Stimulated activated CD4-positive, alpha-beta T cell treated with anti-CD3 and anti-CD28 coated beads, Interleukin-15, amount 100 ng/mL, for 1 hour (primary cell): ENCODE results near the gene C1orf146.
"Not testable (repeated sequence)": the region's sequence is repeated elsewhere in the genome, so short reads cannot be mapped to it uniquely, and the experiment has no call there.

ENCODE experiments used
- DNase-seq, 2 donors: peaks; one replicate each; pipeline ENCODE4 v3.0.0-alpha.2; 2020; ENCODE audit warnings: low read depth in 1 of 2, low spot score in 1 of 2

C1orf146 gene

DNA sequence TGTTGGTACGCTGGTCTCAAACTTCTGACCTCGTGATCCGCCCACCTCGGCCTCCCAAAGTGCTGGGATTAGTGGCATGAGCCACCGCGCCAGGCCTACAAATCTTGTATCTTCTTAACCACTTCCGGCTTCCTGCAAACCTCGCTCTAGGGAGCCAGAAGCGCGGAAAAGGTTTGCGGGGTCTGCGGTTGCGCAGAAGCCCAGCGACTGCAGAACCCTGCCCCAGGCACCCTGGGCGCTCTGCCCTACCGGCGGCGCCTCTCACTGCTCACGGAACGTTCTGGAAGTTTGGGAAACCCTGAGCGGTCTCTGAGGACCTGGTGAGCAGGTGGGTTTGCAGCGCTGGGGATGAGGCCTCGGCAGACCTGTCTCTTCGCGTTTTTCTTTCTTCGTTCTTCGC is at the start of gene C1orf146:
Gene C1orf146, plus strand, starts transcription at position 195 of the 400 bp plus-strand sequence. CDS start 13,506 bp downstream, outside the sequence.
- DNase-seq = no peak

DNA sequence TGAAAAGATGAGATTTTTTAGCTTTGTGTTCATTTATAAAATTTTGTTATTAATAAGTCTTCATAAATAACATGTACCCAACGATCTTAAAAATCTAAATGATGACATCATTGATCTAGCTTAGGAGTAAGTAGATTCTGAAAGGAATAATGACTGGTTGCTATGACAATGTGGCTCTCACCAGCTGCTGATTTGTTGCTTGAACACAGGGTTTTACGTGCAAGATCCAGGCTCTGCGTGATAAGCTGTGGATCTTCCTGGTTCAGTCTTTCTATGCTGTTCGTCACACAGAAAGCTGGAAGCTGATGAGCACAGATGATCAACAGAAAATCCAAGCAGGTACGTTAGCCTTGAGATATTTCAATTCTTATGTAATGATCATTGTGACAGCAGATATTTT is 49.1 kb upstream of the C1orf146 start:
- no peak for DNase-seq

- DNase-seq = no peak
These were observed 48.3 kb upstream of the C1orf146 start for GRCh38 chr1:92169214-92170005.

- DNase-seq = no peak
These were observed 33.1 kb upstream of the C1orf146 start for GRCh38 chr1:92184632-92185031.

DNA sequence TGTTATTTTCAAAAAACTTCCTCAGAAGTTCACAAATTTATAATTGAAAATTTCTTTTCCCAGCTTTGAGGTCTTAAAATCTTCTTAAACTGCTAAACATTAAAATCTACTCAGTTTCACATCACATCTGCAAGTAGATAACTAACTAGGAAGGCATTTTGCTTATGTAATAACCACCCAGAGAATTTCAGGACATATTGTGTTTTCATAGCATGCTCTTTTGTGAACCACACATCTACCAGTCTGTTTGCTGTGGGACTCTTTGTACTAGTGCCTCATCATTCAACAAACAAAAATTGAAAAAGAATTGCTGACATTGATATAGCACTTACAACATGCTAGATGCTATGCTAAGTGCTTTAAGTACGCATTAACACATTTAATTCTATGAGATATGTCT is 31.6 kb upstream of the C1orf146 start:
- DNase-seq = no peak

GRCh38 chr1:92188436-92189255 is 29.1 kb upstream of the C1orf146 start:
- DNase-seq = no peak

DNA sequence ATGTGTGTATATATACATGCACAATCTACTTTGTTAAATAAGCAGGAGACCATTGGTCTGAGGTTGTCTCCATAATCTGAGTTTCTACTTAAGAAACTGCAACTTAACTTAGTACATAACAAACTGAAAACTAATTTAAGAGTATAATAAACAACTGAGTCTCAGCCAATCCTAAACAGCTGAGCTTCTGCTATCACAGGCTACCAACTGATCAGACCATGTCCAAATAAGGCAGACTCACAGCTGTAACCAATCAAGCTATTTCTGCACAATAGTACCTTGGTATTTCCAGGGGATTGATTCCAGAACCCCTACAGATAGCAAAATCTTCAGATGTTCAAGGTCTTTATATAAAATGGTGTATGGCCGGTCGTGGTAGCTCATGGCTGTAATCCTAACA is 26.0 kb upstream of the C1orf146 start:
- no peak for DNase-seq

DNA sequence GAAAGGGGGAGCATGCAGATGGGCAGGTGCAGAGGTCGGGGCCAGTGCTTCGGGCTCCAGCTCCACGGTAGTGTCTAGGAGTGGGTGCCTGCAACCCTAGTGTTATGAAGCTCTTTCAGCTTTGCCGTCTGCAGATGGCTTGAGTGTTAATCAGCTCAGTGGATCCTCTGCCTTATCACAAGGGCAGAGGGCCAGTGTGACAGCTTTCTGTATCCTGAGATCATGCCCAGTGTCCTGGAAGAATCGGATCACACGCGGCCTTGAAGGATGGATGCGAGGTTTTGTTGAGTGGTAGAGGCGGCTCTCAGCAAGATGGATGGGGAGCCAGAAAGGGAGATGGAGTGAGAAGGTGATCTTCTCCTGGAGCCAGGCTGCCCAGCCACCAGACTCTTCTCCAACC is 25.5 kb upstream of the C1orf146 start:
- DNase-seq = no peak

DNA sequence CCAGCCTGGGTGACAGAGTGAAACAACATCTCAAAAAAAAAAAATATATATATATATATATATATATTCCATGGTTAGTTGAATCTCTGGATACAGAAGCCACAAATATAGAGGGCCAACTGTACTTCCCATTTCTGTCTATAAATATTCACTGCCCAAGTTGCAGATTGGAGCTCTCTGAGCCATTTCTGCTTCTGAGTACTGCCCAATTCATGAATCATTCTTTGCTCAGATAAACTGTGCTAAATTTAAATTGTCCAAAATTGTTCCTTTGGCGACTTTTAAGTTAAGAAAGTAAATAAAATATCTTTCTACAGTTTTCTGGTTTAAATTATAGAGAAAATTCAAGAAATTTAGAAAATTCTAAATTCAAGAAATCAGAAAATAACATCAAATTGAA is 23.2 kb upstream of the C1orf146 start:
- no peak for DNase-seq

- DNase-seq = no peak
These were observed 15.7 kb upstream of the C1orf146 start for GRCh38 chr1:92201973-92202372.

- no peak for DNase-seq
These were observed 14.6 kb upstream of the C1orf146 start for GRCh38 chr1:92203105-92203504.

DNA sequence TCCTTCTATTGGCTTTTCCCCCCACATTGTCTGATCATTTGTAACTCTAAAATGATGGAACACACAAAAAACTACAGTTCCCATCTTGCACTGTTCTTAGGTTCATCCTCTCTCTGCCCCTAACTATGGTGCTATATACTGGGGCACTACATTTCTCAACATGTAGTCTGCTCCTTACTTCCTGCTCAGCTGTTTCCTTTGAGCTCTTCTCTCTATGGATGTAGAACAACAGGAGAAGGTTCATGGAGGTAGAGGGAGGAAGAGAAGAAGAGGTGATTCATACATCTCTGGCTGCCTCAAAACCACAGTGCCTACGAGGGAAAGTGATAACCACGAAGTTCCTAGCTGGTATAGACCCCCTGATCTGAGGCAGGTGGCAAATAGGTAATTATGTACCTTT is 7.0 kb upstream of the C1orf146 start:
- no peak for DNase-seq

- DNase-seq = no peak
These were observed 6.5 kb upstream of the C1orf146 start for GRCh38 chr1:92211166-92211565.

DNA sequence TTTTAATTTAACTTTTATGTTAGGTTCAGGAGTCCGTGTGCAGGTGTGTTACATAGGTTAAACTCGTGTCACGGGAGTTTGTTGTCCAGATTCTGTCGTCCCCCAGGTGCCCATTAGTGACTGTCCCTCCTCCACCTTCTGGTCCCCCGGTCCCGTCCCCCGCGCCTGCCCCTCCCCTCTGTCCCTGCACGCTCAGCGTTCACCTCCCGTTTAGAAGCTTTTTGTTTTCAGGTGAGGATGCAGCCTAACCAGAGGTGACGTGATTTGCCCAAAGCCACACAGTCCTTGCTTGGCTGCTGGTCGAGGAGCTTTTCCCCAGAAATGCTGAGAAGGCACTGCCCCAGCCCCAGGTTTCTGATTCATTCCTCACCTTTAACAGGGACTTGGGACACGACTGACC is 844 bp downstream of the C1orf146 start:
- no peak for DNase-seq

- DNase-seq = no peak
These were observed 1.3 kb downstream of the C1orf146 start for GRCh38 chr1:92219028-92219427.

GRCh38 chr1:92228401-92228800 is 10.7 kb downstream of the C1orf146 start:
- no peak for DNase-seq

- no peak for DNase-seq
These were observed 13.0 kb downstream of the C1orf146 start for GRCh38 chr1:92230736-92231135.

GRCh38 chr1:92240034-92240433 is 22.3 kb downstream of the C1orf146 start:
- DNase-seq = no peak

GRCh38 chr1:92244376-92244775 is 26.7 kb downstream of the C1orf146 start:
- no peak for DNase-seq

- DNase-seq = not testable (repeated sequence)
These were observed 37.0 kb downstream of the C1orf146 start for GRCh38 chr1:92254714-92255113.

- no peak for DNase-seq
These were observed 41.6 kb downstream of the C1orf146 start for GRCh38 chr1:92259350-92259749.

GRCh38 chr1:92262516-92262915 is 44.8 kb downstream of the C1orf146 start:
- DNase-seq = no peak
